Right lobe of liver (tissue), 4 donors: Measurements from ENCODE around the gene HHLA2.

Experiments used
- CTCF ChIP-seq, 4 donors: fragments of 200-600 bp in 3 of 4; fragments of 450-650 bp in 1 of 4; IDR thresholded peaks; one replicate each; pipeline versions ENCODE4 v1.5.1 to v1.8.0; 2016 to 2022; ENCODE audit warnings: antibody characterized with exemption in 4 of 4, mild to moderate bottlenecking in 2 of 4
- POLR2A ChIP-seq: fragments of 450-650 bp; IDR thresholded peaks from one replicate; pipeline ENCODE4 v1.6.1; 2017; ENCODE audit warnings: antibody characterized with exemption, mild to moderate bottlenecking
- donor health status: DM: no; HTN: no; CAD: no.
- donor health status: DM: no; HTN: no; CAD: no.
- donor health status: DM: no; HTN: yes; CAD: no.

GRCh38 chr3:108320746-108321350 lies 24.5 kb downstream of the HHLA2 start:
- TF ChIP-seq CTCF (IDR thresholded peaks at IDR 0.05) (no peak), POLR2A (no peak)
